ENCODE measurements around the gene FAM168A. TPM values are rescaled to one million over a fixed set of nuclear protein-coding genes. Genes with fewer than 3 reads are reported as not detected.

The FAM168A gene
- total and polyA plus RNA-seq, 10 of the 15 experiments (the other 5 are each of a cell fraction or from before 2014, with no cell fraction given) = 1.7 to 20.0 (median 10.0) TPM

GRCh38 chr11:73516080-73516479 is 81.8 kb downstream of the FAM168A start:
- ATAC-seq = no peak
- in situ Hi-C loops (cut with MboI) = no loop called here
- no peak for TF ChIP-seq CHD4 (IDR thresholded peaks at IDR 0.05)
- TF ChIP-seq ETV6 (conservative IDR thresholded peaks at IDR 0.05 in 1 of 2, IDR thresholded peaks at IDR 0.05 in 1 of 2; ENCODE audit: borderline replicate concordance in 1 of 2, low read depth in 1 of 2) = no peak
- TF ChIP-seq TCF3 (IDR thresholded peaks at IDR 0.05; ENCODE audit: borderline replicate concordance, insufficient read depth, low read depth, low read length) = no peak
- no peak for TF ChIP-seq ZNF622 (IDR thresholded peaks at IDR 0.05)
- TF ChIP-seq PKNOX1 (IDR thresholded peaks at IDR 0.05) = no peak
- no peak for TF ChIP-seq NRF1 (conservative IDR thresholded peaks at IDR 0.05; ENCODE audit: low read depth, low read length)
- TF ChIP-seq USF2 (IDR thresholded peaks at IDR 0.05; ENCODE audit: borderline replicate concordance, low read depth, low read length) = no peak
- no peak for TF ChIP-seq E4F1 (IDR thresholded peaks at IDR 0.05; ENCODE audit: borderline replicate concordance, partially characterized antibody)
- TF ChIP-seq RUNX3 (IDR thresholded peaks at IDR 0.05; ENCODE audit: low read length) = no peak
- TF ChIP-seq RCOR1 (conservative IDR thresholded peaks at IDR 0.05; ENCODE audit: low read depth, low read length) = no peak
- TF ChIP-seq HSF1 (IDR thresholded peaks at IDR 0.05; ENCODE audit: low read depth, low read length) = no peak
- TF ChIP-seq BCL3 (IDR thresholded peaks at IDR 0.05; ENCODE audit: borderline replicate concordance, insufficient read depth, low read depth, low read length, poor library complexity, severe bottlenecking) = no peak
- no peak for TF ChIP-seq SRF (IDR thresholded peaks at IDR 0.05; ENCODE audit: low read depth in 2 of 2, low read length in 2 of 2)
- TF ChIP-seq NFXL1 (IDR thresholded peaks at IDR 0.05; ENCODE audit: borderline replicate concordance) = no peak
- TF ChIP-seq SMARCA5 (IDR thresholded peaks at IDR 0.05) = no peak
- no peak for TF ChIP-seq POU2F2 (IDR thresholded peaks at IDR 0.05; ENCODE audit: borderline replicate concordance, low read depth, low read length)
- Histone ChIP-seq H2AFZ (ENCODE audit: control insufficient read depth, low read depth, low read length) (no peak overlapping the region), H3K36me3 (ENCODE audit: control insufficient read depth in 2 of 2, insufficient read depth in 2 of 2, low read length in 1 of 2) (peaks cover 0 to 4% of the 10 kb centered on the region in 2 experiments; a peak in 1 of 4 replicates), H3K9ac (ENCODE audit: control insufficient read depth, insufficient read depth, low read length) (no peak overlapping the region), H4K20me1 (ENCODE audit: control insufficient read depth, insufficient read depth) (no peaks in the 10 kb centered on the region), H3K79me2 (ENCODE audit: control insufficient read depth, insufficient read depth, low read length) (peaks cover 2% of the 10 kb centered on the region), H3K9me3 (replicated peaks; ENCODE audit: control insufficient read depth, insufficient read depth, low read length) (no peaks in the 10 kb centered on the region; the same call in 2 of the 3 replicates), H3K27me3 (replicated peaks in 1 of 2; ENCODE audit: control insufficient read depth in 2 of 2, insufficient read depth in 2 of 2, low read length in 1 of 2) (no peaks in the 10 kb centered on the region), H3K4me1 (ENCODE audit: control insufficient read depth, insufficient read depth, low read length) (peaks cover 9% of the 10 kb centered on the region), H3K4me2 (ENCODE audit: control insufficient read depth, insufficient read depth) (no peak overlapping the region), H3K27ac (ENCODE audit: control insufficient read depth, insufficient read depth) (no peak overlapping the region), H3K4me3 (no peak overlapping the region)
- ChIA-PET RAD21 (ENCODE audit: unreplicated experiment) (no interaction called here), SMC1A (ENCODE audit: uncharacterized antibody, unreplicated experiment) (interaction anchor here (1.8 kb wide), 1 partner anchor 17 kb away, joined by 4 read pairs; no protein-coding TSS in a partner anchor), POLR2A (interaction anchor here (0.5 to 0.7 kb wide), 3 partner anchors 24 to 466 kb away, joined by 3 to 8 read pairs (median 3); partner anchors contain the start of gene UCP2), CTCF (interaction anchor here (1.2 kb wide), 1 partner anchor 21 kb away, joined by 4 read pairs; no protein-coding TSS in a partner anchor)
- intact Hi-C loops (cut with micrococcal nuclease; ENCODE audit: unreplicated experiment) = no loop called here
- no peak for FAIRE-seq
- BruUV-seq (replicated peaks) = no TSS peak
- DNase-seq (ENCODE audit: low read depth, low spot score) = no peak
